GM19467 (cell line): ENCODE results near the gene MT2A.

Source experiments
- ATAC-seq: cut with Tn5 transposase; IDR thresholded peaks from one replicate; pipeline ENCODE4 v1.9.1; 2021; ENCODE audit warnings: mild to moderate bottlenecking, moderate library complexity; ENCODE audit not compliant: unreplicated experiment

MT2A gene

GRCh38 chr16:56636616-56637413 is 28.4 kb downstream of the MT2A start:
- no peak for ATAC-seq

GRCh38 chr16:56637814-56638750 is 29.7 kb downstream of the MT2A start, which contains the start of gene MT1A:
TSS of gene MT1A (plus strand) at chr16:56638666. CDS start at chr16:56638739, 73 bp downstream.
- no peak for ATAC-seq

DNA sequence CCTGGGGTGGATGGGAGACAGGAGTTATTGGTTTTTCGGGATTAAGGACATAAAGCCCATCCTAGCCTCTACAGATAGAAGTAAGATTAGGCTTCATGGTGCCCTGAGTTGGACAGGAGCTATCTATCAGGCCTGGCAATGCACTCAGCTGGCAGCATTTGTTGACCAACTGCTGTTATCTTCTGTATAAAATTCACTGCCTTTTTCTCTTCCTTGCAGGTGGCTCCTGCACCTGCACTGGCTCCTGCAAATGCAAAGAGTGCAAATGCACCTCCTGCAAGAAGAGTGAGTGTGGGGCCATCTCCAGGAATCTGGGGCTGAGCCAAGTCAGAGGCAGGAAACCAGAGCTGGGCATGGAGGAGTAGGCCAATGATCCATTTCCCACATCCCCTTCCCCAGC is 30.7 kb downstream of the MT2A start:
- ATAC-seq = no peak

- ATAC-seq = no peak
These were observed 31.7 kb downstream of the MT2A start for GRCh38 chr16:56640076-56640475.

DNA sequence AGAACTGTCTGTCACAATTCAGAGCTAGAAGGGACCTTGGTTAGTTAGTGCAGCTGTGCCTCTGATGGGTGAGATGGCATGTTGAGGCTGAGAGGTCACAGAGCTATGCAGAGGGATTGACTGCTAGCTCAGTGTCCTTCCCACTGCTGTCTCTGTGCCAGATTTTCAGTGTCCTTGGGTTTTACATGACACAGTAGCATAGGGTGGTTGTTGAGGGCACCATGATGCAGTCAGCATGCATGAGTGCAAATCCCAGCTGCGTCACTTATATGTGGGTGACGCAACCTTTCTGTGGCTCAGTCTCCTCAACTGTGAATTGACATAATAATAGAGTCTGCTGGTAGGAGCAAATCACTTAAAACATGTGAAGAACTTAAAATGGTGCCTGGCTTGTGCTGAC is 32.8 kb downstream of the MT2A start:
- ATAC-seq = no peak

GRCh38 chr16:56643080-56643778 is 34.8 kb downstream of the MT2A start:
- no peak for ATAC-seq

DNA sequence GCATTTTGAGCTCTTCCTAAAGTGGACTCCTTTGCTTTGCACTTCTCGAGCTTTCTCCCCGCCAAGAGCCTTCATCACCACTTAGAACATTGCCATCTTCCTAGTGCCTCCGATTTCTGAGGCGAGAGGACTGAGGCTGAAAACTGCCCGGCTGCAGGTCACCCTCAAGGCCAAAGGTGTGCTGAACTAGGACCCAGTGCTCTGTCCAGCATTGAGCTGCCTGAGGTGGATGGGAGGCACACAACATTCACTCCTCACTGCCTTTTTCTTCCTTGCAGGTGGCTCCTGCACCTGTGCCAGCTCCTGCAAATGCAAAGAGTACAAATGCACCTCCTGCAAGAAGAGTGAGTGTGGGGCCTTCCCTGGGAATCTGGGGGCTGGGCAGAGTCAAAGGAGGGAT is 35.4 kb downstream of the MT2A start:
- ATAC-seq = no peak

GRCh38 chr16:56645311-56645710 is 36.9 kb downstream of the MT2A start:
- no peak for ATAC-seq

DNA sequence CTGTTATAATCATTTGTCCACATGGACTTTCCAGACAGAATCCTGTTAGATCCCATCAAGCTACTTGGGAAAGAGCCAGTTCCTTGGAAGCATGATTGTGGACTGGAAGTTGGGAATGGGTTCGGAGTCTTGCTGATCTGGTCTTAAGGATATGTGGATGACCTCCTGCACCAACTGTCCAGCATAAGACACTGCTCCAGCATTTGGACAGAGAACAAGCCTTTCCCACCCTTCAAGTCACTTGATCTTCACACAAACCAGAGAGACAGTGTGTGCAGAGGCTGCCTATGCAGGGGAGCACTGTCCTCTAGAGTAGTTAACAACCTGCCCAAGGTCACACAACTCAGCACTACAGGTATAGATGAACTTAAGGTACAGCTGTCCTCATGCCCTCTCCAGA is 37.5 kb downstream of the MT2A start:
- no peak for ATAC-seq

GRCh38 chr16:56647641-56648431 is 39.5 kb downstream of the MT2A start:
- ATAC-seq = no peak

DNA sequence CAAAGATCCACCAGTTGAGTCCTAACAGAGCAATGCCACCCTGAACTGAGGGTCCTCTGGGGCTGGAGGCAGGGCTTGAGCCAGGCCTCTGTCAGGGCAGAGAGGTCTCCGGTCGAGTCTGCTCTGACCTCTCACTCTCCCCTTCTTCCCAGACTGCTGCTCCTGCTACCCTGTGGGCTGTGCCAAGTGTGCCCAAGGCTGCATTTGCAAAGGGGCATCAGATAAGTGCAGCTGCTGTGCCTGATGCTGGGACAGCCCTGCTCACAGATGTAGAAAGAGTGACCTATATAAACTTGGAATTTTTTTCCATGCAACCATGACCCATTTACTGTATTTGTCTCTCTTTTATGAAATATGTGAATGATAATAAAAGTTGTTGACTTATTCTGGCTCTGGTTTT is 40.9 kb downstream of the MT2A start:
- no peak for ATAC-seq

- ATAC-seq = no peak
These were observed 41.4 kb downstream of the MT2A start for GRCh38 chr16:56649820-56650219.

- ATAC-seq = no peak
These were observed 43.2 kb downstream of the MT2A start, which contains the start of gene MT1B for GRCh38 chr16:56651586-56651985. TSS of gene MT1B (plus strand) at chr16:56651886. CDS start at chr16:56651954, 68 bp downstream.

GRCh38 chr16:56652600-56652999 is 44.2 kb downstream of the MT2A start:
- no peak for ATAC-seq

DNA sequence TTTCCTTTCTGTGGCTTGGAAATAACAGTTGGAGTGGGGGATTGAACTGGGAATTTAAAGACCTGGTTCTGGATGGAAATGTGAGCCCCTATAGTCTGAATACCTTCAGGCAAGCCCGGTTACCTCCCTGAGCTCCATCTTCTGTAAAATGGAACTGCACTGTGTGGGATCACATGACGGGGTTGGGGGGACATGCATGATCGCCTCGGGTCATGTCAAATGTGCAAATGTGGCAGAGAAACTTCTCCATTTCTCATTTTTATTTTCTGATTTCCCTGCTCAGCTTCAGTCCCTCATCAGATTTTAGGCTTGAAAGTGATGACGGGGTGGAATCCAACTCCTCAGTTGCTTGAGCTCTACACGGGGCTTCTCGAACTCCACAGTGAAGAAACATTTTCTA is 44.8 kb downstream of the MT2A start:
- no peak for ATAC-seq

GRCh38 chr16:56657555-56658326 is 49.4 kb downstream of the MT2A start, which contains the start of gene MT1F:
TSS of gene MT1F (plus strand) at chr16:56657959. CDS start at chr16:56658059, 100 bp downstream.
- ATAC-seq = no peak

DNA sequence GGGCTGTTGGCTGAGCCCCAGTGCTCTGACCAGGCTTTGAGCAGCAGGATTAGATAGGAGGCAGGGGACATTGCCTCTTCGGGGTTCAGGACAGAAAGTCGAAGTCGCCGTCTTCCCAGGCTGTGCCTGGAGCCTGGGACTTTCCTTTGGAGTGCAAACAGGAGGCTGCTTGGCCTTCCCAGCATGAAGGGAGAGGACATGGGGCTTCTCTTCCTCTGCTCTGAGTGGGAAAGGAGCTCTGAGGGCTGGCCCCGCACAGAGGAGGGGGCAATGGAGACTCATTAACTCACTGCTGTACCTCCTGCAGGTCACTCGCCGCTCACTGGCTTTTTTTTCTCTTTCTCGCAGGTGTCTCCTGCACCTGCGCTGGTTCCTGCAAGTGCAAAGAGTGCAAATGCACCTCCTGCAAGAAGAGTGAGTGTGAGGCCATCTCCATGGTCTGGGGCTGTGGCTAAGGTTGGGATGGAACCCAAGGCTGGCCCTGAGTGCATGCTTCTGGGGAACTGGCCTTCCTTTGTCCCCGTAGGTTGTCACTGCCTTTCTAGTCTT is 50.0 kb downstream of the MT2A start:
- no peak for ATAC-seq
